ENCODE results near the gene FGF11. TPM values are rescaled to one million over a fixed set of nuclear protein-coding genes. Genes with fewer than 3 reads are reported as not detected.

FGF11 gene
- total RNA-seq, 1 donor from 2014 or later = 22.4 TPM

DNA sequence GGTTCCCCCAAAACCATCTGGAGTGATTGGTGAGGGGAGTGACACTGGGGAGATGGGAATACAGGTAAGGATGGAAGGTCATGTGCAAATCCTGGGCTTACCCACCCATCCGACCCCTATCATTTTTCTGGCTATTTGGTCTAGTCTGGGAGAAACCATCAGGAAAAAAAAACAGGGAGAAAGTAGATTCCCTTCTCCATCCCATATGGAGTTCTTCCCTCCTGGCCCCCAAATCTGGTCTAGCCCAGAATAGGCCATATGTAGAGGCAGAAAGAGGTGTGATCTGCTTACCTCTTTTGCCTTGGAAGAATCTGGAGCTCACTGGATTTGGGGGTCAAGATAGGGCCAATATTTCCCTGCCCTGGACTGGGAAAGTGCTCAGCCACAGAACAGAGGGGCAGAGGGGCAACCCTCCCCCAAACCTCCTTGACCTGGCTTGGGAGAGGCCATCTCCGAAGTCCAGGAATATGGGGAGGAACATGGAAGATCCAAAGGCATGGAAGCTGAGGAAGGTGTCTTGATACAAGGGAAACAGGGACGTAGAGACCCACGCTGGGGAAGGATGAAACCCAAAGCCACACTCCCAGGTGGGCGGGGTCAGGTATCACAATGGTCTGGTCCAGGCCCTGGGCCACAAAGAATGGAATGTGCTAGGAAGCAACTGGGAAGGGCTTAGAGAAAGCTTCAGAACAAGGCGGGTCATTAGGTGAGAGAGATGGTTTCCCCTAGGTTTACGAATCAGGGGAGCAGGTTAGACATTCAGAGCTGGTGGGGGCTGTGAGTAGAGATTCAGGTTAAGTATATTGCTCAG is 21.7 kb downstream of the FGF11 start:
- DNase-seq (ENCODE audit: low read depth) (no peak), FAIRE-seq (no peak)
- Mint-ChIP-seq H3K36me3 (ENCODE audit: low read depth, unreplicated experiment) (peaks cover 10% of the 10 kb centered on the region), H3K27me3 (ENCODE audit: low read depth, unreplicated experiment) (no peaks in the 10 kb centered on the region), H3K9me3 (ENCODE audit: unreplicated experiment) (no peaks in the 10 kb centered on the region), H3K27ac (ENCODE audit: unreplicated experiment) (peak overlapping the region; percentile 44), H3K4me1 (ENCODE audit: low read depth, unreplicated experiment) (peaks cover 2% of the 10 kb centered on the region), H3K4me3 (ENCODE audit: unreplicated experiment) (peak overlapping the region; percentile 58)
- Histone ChIP-seq H3K9me3 (ENCODE audit: insufficient read depth, low read depth, low read length) (no peaks in the 10 kb centered on the region), H3K79me2 (ENCODE audit: insufficient read depth, low read length) (no peaks in the 10 kb centered on the region), H3K4me2 (ENCODE audit: low read length) (no peak overlapping the region), H3K4me3 (ENCODE audit: insufficient read depth, low read depth, low read length) (no peak overlapping the region), H3K27ac (ENCODE audit: low read depth, low read length) (no peak overlapping the region), H2AFZ (ENCODE audit: low read depth, low read length) (no peak overlapping the region), H4K20me1 (ENCODE audit: insufficient read depth, low read length) (peaks cover 7% of the 10 kb centered on the region), H3K4me1 (ENCODE audit: insufficient read depth, low read length) (no peaks in the 10 kb centered on the region), H3K36me3 (ENCODE audit: insufficient read depth, low read length) (peaks cover 3% of the 10 kb centered on the region), H3K27me3 (ENCODE audit: insufficient read depth, low read length) (no peaks in the 10 kb centered on the region), H3K9ac (ENCODE audit: low read length) (no peak overlapping the region)
- no peak for TF ChIP-seq EZH2 (IDR thresholded peaks at IDR 0.05; ENCODE audit: insufficient read depth, low read length)
- TF ChIP-seq, protein P1, sequence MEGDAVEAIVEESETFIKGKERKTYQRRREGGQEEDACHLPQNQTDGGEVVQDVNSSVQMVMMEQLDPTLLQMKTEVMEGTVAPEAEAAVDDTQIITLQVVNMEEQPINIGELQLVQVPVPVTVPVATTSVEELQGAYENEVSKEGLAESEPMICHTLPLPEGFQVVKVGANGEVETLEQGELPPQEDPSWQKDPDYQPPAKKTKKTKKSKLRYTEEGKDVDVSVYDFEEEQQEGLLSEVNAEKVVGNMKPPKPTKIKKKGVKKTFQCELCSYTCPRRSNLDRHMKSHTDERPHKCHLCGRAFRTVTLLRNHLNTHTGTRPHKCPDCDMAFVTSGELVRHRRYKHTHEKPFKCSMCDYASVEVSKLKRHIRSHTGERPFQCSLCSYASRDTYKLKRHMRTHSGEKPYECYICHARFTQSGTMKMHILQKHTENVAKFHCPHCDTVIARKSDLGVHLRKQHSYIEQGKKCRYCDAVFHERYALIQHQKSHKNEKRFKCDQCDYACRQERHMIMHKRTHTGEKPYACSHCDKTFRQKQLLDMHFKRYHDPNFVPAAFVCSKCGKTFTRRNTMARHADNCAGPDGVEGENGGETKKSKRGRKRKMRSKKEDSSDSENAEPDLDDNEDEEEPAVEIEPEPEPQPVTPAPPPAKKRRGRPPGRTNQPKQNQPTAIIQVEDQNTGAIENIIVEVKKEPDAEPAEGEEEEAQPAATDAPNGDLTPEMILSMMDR (IDR thresholded peaks at IDR 0.05; ENCODE audit: insufficient read depth, low read depth, low read length) = no peak

DNA sequence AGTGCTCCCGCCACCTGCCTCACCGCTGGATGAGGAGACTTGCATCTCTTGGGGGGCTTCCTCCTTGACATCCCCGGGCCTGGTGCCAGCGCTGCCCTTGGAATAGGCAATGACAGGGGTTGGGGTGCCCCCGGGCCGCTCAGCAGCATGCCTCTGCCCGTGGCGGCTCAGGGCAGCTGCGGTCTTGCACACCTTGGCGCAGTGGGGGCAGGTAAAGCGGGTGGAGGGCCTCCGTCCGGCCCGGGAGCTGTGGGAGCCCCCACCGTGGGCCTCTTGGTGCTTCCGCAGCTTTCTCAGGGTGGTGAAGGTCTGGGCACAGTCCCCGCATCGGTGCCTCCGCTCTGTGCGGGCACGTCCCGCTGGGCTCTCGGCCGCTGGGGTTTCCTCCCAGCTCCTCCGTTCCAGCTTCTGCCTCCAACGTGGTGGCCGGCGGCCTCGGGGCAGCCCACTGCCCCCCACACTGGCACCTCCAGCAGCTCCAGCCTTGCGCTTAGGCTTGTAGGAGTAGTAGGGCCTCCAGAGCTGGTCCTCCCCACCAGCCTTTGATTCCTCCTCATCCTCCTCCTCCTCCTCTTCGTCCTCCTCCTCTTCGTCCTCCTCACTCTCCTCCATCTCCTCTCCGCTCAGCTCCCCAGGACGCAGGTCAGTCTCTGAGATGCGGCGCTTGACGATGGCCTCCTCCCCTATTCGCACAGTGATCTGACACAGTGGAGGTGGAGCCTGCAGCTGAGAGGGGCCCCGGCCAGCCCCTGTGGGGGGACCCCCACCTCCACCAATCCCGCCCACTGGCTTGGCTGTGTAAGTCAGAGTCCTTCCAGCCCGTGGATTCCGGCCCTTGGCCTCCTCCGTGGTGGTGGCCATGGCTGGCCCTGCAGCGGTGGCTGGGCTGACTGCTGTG is 23.4 kb downstream of the FGF11 start:
- FAIRE-seq = no peak
- Mint-ChIP-seq H3K27me3 (ENCODE audit: low read depth, unreplicated experiment) (no peaks in the 10 kb centered on the region), H3K9me3 (ENCODE audit: unreplicated experiment) (no peaks in the 10 kb centered on the region), H3K36me3 (ENCODE audit: low read depth, unreplicated experiment) (peaks cover 14% of the 10 kb centered on the region), H3K27ac (ENCODE audit: unreplicated experiment) (no peak overlapping the region), H3K4me3 (ENCODE audit: unreplicated experiment) (peak overlapping the region; percentile 27), H3K4me1 (ENCODE audit: low read depth, unreplicated experiment) (peaks cover 9% of the 10 kb centered on the region)
- no peak overlapping the region for H3K9ac ChIP-seq (ENCODE audit: low read length)
- peaks cover 3% of the 10 kb centered on the region for H3K36me3 ChIP-seq (ENCODE audit: insufficient read depth, low read length)
- peaks cover 9% of the 10 kb centered on the region for H3K79me2 ChIP-seq (ENCODE audit: insufficient read depth, low read length)
- peaks cover 23% of the 10 kb centered on the region for H4K20me1 ChIP-seq (ENCODE audit: insufficient read depth, low read length)
- H2AFZ ChIP-seq (ENCODE audit: low read depth, low read length) = no peak overlapping the region
- no peak overlapping the region for H3K4me2 ChIP-seq (ENCODE audit: low read length)
- no peak overlapping the region for H3K27ac ChIP-seq (ENCODE audit: low read depth, low read length)
- H3K4me3 ChIP-seq (ENCODE audit: insufficient read depth, low read depth, low read length) = no peak overlapping the region
- no peaks in the 10 kb centered on the region for H3K27me3 ChIP-seq (ENCODE audit: insufficient read depth, low read length)
- peaks cover 7% of the 10 kb centered on the region for H3K4me1 ChIP-seq (ENCODE audit: insufficient read depth, low read length)
- no peaks in the 10 kb centered on the region for H3K9me3 ChIP-seq (ENCODE audit: insufficient read depth, low read depth, low read length)
- DNase-seq (ENCODE audit: low read depth) = no peak
- TF ChIP-seq, protein P1 (IDR thresholded peaks at IDR 0.05; ENCODE audit: insufficient read depth, low read depth, low read length) = no peak
- no peak for TF ChIP-seq EZH2 (IDR thresholded peaks at IDR 0.05; ENCODE audit: insufficient read depth, low read length)
